NCI-H82 treated with DMSO at 0.1 percent for 48 hours (cell line): ENCODE data around the gene TMEM198.

Experiments used
- DNase-seq: peaks from one replicate; lab custom pipeline; 2025; ENCODE audit not compliant: unreplicated experiment; lab: John Stamatoyannopoulos, UW

TMEM198 gene

GRCh38 chr2:219543596-219544358 is at the start of gene TMEM198, which contains the start of gene CHPF:
TSS of gene TMEM198 (plus strand) at chr2:219544028. CDS start at chr2:219544728, 700 bp downstream.
TSS of gene CHPF (minus strand) at chr2:219543809. CDS start at chr2:219543538, 271 bp downstream.
- peak; percentile 93 for DNase-seq

- no peak for DNase-seq
Measured at GRCh38 chr2:219494952-219495530, 48.8 kb upstream of the TMEM198 start.

GRCh38 chr2:219495531-219496122 is 48.2 kb upstream of the TMEM198 start:
- DNase-seq = peak; percentile 82

GRCh38 chr2:219496247-219496824 is 47.5 kb upstream of the TMEM198 start:
- no peak for DNase-seq

DNA sequence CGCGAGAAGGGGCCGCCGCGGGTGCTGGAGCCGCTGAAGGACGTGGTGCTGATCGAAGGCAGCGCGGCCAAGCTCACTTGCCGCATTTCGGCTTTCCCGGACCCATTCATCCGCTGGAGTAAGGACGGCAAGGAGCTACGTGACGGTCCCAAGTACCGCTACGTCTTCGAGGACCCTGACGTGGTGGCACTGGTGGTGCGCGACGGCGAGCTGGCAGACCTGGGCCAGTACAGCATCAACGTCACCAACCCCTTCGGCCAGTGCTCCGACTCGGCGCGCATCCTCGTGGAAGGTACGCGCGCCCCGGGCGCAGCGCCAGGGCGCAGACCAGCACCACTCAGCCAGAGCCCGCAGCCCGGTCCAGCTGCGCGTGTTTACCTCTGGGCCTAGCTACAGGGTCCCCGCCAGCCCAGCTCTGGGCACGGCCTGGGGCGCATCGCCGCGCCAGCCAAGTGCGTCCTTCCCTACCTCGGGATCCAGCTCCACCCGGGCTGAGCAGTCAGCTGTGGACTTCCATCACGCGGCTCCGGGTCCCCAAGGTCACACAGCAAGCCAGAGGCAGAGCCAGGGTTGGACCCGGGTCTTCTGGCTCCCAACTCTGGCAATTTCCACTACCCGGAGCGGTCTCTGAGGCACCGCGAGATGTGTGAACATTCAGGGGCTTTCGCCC is 46.9 kb upstream of the TMEM198 start:
- no peak for DNase-seq

DNA sequence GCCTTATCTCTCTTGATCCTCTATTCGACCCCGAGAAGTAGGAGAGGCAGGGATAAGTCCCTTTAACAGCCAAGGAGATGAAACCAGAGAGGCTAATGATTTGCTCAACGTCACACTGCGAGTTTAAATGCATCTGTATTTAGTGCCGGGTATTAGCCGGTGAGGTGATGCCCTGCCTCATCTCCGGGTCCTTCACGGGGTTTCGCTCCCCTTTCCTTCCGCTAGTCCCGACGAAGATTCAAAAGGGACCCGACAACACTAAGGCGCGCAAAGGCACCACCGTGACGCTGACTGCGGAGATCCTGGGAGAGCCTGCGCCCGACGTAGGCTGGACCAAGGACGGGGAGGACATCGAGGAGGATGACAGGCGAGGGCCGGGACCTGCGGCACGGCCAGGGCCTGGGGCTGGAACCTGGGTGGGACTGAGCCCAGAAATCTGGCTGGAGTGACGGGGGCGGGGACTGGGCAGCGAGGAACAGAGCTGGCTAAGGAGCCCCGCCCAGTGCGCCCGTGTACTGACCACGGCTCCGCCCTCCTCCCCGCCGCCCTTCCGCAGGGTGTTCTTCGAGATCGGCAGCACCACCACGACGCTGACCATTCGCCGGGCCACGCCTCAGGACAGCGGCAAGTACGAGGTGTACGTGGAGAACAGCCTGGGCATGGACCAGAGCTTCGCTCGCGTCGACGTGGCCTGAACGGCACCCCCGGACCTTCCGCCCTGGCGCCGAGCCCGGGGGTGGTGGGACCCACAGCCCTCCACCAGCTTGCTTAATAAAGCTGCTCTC is 46.1 kb upstream of the TMEM198 start:
- DNase-seq = peak; percentile 65

- peak; percentile 99 for DNase-seq
Measured at GRCh38 chr2:219498280-219499057, 45.4 kb upstream of the TMEM198 start, which contains the start of gene GMPPA. TSS of gene GMPPA (plus strand) at chr2:219498891. CDS start at chr2:219499976, 1,085 bp downstream.

GRCh38 chr2:219499058-219499307 is 44.8 kb upstream of the TMEM198 start:
- DNase-seq = no peak

GRCh38 chr2:219499555-219499954 is 44.3 kb upstream of the TMEM198 start:
- no peak for DNase-seq

GRCh38 chr2:219500135-219500534 is 43.7 kb upstream of the TMEM198 start:
- DNase-seq = peak; percentile 65

DNA sequence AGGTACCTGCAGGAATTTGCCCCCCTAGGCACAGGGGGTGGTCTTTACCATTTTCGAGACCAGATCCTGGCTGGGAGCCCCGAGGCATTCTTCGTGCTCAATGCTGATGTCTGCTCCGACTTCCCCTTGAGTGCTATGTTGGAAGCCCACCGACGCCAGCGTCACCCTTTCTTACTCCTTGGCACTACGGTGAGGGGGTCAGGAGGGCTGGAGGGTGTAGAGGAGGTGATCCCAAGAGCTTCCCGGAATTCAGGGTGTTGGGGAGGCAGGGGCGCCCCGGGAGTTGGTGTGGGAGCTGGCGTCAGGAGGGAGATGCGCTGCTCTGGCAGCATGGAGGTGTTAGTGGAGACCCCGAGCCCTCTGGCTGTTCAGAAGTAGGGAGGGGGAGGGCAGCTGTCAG is 42.0 kb upstream of the TMEM198 start:
- DNase-seq = no peak

DNA sequence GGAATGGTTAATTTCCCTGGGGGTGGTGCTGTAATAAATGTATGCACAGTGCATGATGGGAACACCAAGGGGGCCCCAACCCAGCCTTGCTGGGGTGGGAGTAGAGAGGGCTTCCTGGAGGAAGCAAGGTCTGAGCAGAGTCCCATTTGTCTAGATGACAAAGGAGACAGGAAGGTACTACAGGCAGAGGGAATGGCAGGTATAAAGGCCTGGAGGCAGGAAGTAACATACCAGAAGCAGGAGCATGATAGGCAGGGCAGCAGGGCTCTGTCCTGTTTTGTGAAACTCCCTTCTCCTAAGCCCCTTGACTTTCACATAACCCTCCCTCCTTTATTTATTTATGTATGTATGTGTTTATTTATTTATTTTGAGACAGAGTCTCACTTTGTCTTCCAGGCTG is 41.2 kb upstream of the TMEM198 start:
- no peak for DNase-seq

GRCh38 chr2:219505585-219505984 is 38.2 kb upstream of the TMEM198 start:
- no peak for DNase-seq

- DNase-seq = no peak
Measured at GRCh38 chr2:219506153-219506801, 37.6 kb upstream of the TMEM198 start.

- DNase-seq = peak; percentile 40
Measured at GRCh38 chr2:219506802-219507526, 36.9 kb upstream of the TMEM198 start.

- peak; percentile 79 for DNase-seq
Measured at GRCh38 chr2:219507581-219508443, 36.0 kb upstream of the TMEM198 start.

- DNase-seq = no peak
Measured at GRCh38 chr2:219508444-219508734, 35.4 kb upstream of the TMEM198 start.
